Natural killer cell (primary cell): Measurements from ENCODE around the gene BLACAT1. TPM values are rescaled to one million over a fixed set of nuclear protein-coding genes. Genes with fewer than 3 reads are reported as not detected.

Experiments used
- ATAC-seq, 3 donors: fragments of 150-1000 bp in 2 of 3; fragments of 200-7000 bp in 1 of 3; cut with Tn5 transposase; 1 replicate in 1 of 3; 2 replicates in 2 of 3; pipeline ENCODE4 v1.10.0; 2021; ENCODE audit warnings: mild to moderate bottlenecking in 2 of 3, moderate library complexity in 2 of 3
- DNase-seq, 2 donors: peaks; one replicate each; pipeline versions ENCODE4 v3.0.0 to v3.0.0-alpha.2; 2013 to 2021; ENCODE audit warnings: mixed read lengths in 1 of 2
- H3K27ac ChIP-seq: one replicate; pipeline ENCODE4 v1.5.1; 2013; ENCODE audit warnings: mild to moderate bottlenecking, low read length
- H3K27me3 ChIP-seq: one replicate; pipeline ENCODE4 v1.6.1; 2013; ENCODE audit warnings: low read length; ENCODE audit not compliant: control insufficient read depth, insufficient read depth
- H3K36me3 ChIP-seq: one replicate; pipeline ENCODE4 v1.6.1; 2013; ENCODE audit warnings: low read length; ENCODE audit not compliant: control insufficient read depth, insufficient read depth
- H3K4me1 ChIP-seq: one replicate; pipeline ENCODE4 v1.6.1; 2013; ENCODE audit warnings: low read length; ENCODE audit not compliant: control insufficient read depth, insufficient read depth
- H3K4me3 ChIP-seq: one replicate; pipeline ENCODE4 v1.5.1; 2013; ENCODE audit warnings: low read length
- H3K9me3 ChIP-seq: one replicate; pipeline ENCODE4 v1.6.1; 2013; ENCODE audit warnings: low read length; ENCODE audit not compliant: control insufficient read depth, insufficient read depth
- H3K27ac Mint-ChIP-seq, 2 donors: one replicate each; pipeline ENCODE4 v1.8.0; 2022; ENCODE audit warnings: mild to moderate bottlenecking in 2 of 2, mixed read lengths in 2 of 2, moderate library complexity in 1 of 2
- H3K27me3 Mint-ChIP-seq, 2 donors: one replicate each; pipeline ENCODE4 v1.8.0; 2022; ENCODE audit warnings: low read depth in 2 of 2, mixed read lengths in 2 of 2
- H3K36me3 Mint-ChIP-seq: one replicate; pipeline ENCODE4 v1.8.0; 2022; ENCODE audit warnings: mixed read lengths
- H3K4me1 Mint-ChIP-seq, 2 donors: one replicate each; pipeline ENCODE4 v1.8.0; 2022; ENCODE audit warnings: mixed read lengths in 2 of 2
- H3K4me3 Mint-ChIP-seq: one replicate; pipeline ENCODE4 v1.8.0; 2022; ENCODE audit warnings: mild to moderate bottlenecking, moderate library complexity, mixed read lengths
- H3K9me3 Mint-ChIP-seq, 2 donors: one replicate each; pipeline ENCODE4 v1.8.0; 2022; ENCODE audit warnings: mixed read lengths in 2 of 2
- WGBS: methylation state at CpG from one replicate; pipeline ENCODE4 v1.1.7; 2013; ENCODE audit warnings: missing lambda C conversion rate; ENCODE audit not compliant: insufficient coverage; 5-methylcytosine and 5-hydroxymethylcytosine counted together
- intact Hi-C: fragments of 100-400 bp; cut with micrococcal nuclease; formaldehyde crosslinking; loops from one replicate; pipeline ENCODE4 v1.14.2; 2022
- total RNA-seq, 4 donors: library from RNA; stranded (reverse); fragments of 120-200 nt in 1 of 4; gene quantifications; one replicate each; pipeline versions ENCODE4 v1.2.3 to v1.2.4, GENCODE V29; 2013 to 2022
- TF ChIP-seq, protein P1 (sequence below): fragments of 200-600 bp; IDR thresholded peaks from one replicate; pipeline ENCODE4 v1.8.0; 2022; ENCODE audit warnings: antibody characterized with exemption

Gene BLACAT1
- total RNA-seq, 3 donors from 2014 or later (not counting 1 experiment from before 2014, with no cell fraction given) = 0.09 to 0.13 TPM; not detected in 1

DNA sequence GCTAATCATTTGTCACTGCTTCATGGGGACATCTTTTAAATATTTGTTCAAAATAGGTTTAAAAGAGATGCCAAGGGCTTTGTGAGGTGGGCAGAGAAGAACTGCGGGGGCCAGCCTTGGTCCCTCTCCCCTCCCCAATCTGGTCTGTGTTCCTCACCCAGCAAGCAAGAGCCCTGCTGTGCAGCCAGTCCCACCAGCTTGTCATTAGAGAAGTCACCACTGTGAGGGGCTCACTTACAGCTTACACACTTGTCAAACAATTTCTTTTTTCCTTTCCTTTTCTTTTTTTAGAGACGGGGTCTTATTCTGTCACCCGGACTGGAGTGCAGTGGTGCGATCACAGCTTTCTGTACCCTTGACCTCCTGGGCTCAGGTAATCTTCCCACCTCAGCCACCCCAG is 38.3 kb upstream of the BLACAT1 start:
- Mint-ChIP-seq H3K4me1 (peaks cover 0 to 10% of the 10 kb centered on the region in 2 donors), H3K27me3 (peaks cover 22 to 33% of the 10 kb centered on the region in 2 donors), H3K9me3 (no peaks in the 10 kb centered on the region), H3K27ac (no peak overlapping the region), H3K36me3 (no peaks in the 10 kb centered on the region), H3K4me3 (no peak overlapping the region)
- ATAC-seq = no peak
- TF ChIP-seq, protein P1, sequence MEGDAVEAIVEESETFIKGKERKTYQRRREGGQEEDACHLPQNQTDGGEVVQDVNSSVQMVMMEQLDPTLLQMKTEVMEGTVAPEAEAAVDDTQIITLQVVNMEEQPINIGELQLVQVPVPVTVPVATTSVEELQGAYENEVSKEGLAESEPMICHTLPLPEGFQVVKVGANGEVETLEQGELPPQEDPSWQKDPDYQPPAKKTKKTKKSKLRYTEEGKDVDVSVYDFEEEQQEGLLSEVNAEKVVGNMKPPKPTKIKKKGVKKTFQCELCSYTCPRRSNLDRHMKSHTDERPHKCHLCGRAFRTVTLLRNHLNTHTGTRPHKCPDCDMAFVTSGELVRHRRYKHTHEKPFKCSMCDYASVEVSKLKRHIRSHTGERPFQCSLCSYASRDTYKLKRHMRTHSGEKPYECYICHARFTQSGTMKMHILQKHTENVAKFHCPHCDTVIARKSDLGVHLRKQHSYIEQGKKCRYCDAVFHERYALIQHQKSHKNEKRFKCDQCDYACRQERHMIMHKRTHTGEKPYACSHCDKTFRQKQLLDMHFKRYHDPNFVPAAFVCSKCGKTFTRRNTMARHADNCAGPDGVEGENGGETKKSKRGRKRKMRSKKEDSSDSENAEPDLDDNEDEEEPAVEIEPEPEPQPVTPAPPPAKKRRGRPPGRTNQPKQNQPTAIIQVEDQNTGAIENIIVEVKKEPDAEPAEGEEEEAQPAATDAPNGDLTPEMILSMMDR = no peak
- DNase-seq = no peak
- H3K4me3 ChIP-seq = no peak overlapping the region
- H3K36me3 ChIP-seq = no peaks in the 10 kb centered on the region
- H3K9me3 ChIP-seq = no peaks in the 10 kb centered on the region
- H3K4me1 ChIP-seq = peaks cover 8% of the 10 kb centered on the region
- WGBS = 83% methylated on average over 4 of the region's 4 CpGs
- no peak overlapping the region for H3K27ac ChIP-seq
- H3K27me3 ChIP-seq = peaks cover 4% of the 10 kb centered on the region
- intact Hi-C loops = no loop called here

DNA sequence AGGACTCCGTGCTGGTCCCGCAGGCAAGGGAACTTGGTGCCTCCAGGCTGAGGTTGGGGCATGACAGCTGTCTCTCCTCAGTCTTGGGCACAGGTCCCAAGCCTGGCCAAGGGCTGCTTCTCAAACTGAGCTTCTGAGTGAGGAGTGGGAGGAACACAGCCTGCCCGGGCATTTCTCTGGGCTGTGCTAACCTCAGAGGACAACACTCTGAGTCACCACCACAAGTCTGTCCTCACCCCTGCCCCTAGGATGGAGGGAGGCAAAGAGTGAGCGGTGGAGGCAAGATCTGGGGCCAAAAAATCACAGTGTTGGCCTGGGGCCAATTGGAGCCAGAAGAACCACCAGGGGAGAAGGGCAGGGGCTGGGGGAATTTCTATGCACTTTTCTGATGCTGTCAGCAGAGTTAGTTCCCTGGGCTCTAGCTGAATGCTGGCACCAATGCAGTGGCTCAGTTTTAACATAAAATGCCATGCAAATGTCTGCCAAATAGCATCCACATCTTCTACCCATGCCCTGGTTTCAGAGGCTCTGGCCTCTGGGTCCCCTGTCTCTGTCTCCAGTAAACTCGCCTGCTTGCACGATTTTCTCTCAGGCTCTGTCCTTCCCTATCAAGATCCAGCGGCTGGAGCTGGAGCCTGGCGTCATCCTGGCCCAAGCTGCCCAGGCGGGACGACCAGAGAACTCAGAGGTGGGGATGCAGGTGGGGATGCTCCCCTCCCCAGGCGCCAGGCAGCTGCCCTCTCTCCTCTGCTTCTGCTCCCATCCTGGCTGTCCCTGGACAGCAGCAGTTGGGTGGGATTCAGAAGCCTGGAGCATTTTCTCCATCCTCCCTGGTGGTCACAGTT is 37.6 kb upstream of the BLACAT1 start:
- Mint-ChIP-seq H3K4me3 (no peak overlapping the region), H3K36me3 (no peaks in the 10 kb centered on the region), H3K9me3 (no peaks in the 10 kb centered on the region), H3K4me1 (peaks cover 0 to 10% of the 10 kb centered on the region in 2 donors), H3K27me3 (peaks cover 22 to 33% of the 10 kb centered on the region in 2 donors), H3K27ac (no peak overlapping the region)
- Histone ChIP-seq H3K36me3 (no peaks in the 10 kb centered on the region), H3K4me3 (no peak overlapping the region), H3K27ac (no peak overlapping the region), H3K9me3 (no peaks in the 10 kb centered on the region), H3K27me3 (peaks cover 4% of the 10 kb centered on the region), H3K4me1 (peaks cover 8% of the 10 kb centered on the region)
- peak; percentile 33 to 78 (median 73) for ATAC-seq
- 45% methylated on average over 11 of the region's 11 CpGs for WGBS
- TF ChIP-seq, protein P1 = no peak
- intact Hi-C loops = no loop called here
- no peak for DNase-seq

DNA sequence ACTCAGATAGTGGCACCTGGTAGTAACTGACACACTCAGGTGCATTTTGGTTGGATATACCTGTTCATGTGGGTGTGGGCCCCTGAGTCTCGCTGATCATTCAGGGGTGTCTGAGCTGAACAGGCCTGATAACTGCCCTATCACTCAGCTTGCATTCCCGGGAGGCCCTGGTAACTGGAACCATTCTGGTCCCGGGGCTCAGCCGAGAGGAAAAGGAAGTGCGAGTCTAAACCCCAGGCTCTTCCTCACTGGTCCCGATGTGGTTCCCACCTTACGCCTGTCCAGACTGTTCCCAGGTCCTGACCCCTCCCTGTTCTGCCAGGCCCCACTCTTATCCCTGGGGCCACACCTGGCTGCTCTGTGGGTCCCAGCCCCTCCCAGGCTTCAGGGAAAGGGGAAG is 36.9 kb upstream of the BLACAT1 start:
- TF ChIP-seq, protein P1 = no peak
- Histone ChIP-seq H3K4me3 (no peak overlapping the region), H3K27me3 (peaks cover 4% of the 10 kb centered on the region), H3K4me1 (peaks cover 8% of the 10 kb centered on the region), H3K27ac (no peak overlapping the region), H3K36me3 (no peaks in the 10 kb centered on the region), H3K9me3 (no peaks in the 10 kb centered on the region)
- 22% methylated on average over 7 of the region's 7 CpGs for WGBS
- Mint-ChIP-seq H3K27ac (no peak overlapping the region), H3K9me3 (no peaks in the 10 kb centered on the region), H3K36me3 (no peaks in the 10 kb centered on the region), H3K4me1 (peaks cover 0 to 16% of the 10 kb centered on the region in 2 donors), H3K4me3 (no peak overlapping the region), H3K27me3 (peaks cover 25 to 40% of the 10 kb centered on the region in 2 donors)
- DNase-seq (no peak), ATAC-seq (no peak)
- intact Hi-C loops = no loop called here
